B cell (primary cell): ENCODE measurements around the gene NPHP4.

Experiments used
- EZH2 ChIP-seq: IDR thresholded peaks from 2 replicates; pipeline ENCODE4 v1.6.1; 2012; ENCODE audit warnings: borderline replicate concordance, low read depth, mild to moderate bottlenecking, moderate library complexity, low read length; ENCODE audit not compliant: insufficient read depth, poor library complexity, severe bottlenecking
- TF ChIP-seq, protein P1 (sequence below): fragments of 200-600 bp; IDR thresholded peaks from one replicate; pipeline ENCODE4 v1.8.0; 2022; ENCODE audit warnings: antibody characterized with exemption, mild to moderate bottlenecking

DNA sequence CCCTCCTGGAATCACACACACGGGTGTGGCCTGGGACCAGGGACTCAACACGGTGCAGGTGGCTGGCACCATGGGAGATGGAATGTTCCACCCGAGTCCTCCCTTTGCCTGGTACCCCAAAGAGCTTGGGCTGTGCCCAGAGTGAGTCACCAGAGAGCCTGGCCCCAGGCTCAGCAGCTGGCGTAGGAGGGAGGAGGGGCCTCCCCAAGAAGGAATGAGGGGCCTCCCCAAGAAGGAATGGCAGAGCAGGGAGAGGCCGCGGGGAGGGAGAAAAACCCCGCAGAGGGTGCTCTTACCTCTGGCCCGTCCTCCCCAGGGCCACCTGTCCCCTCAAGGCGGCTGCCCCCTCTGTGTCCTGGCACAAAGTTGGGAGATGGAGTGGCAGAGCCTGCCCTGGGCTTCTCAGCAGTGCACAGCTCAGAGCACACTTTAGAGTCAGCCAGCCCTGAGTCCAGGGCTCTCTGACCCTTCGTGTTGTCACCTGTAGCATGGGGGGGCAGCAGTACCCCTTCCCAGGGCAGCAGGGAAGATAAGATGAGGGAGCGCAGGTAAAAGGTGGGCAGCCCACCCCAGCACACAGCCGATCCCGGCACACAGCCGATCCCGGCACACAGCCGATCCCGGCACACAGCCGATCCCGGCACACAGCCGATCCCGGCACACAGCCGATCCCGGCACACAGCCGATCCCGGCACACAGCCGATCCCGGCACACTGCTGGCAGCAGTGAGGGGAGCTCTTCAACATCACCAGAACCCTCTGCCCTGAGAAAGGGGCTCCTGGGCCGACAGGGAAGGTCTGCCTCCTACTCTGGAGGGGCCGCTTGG is 33.3 kb upstream of the NPHP4 start:
- TF ChIP-seq, protein P1, sequence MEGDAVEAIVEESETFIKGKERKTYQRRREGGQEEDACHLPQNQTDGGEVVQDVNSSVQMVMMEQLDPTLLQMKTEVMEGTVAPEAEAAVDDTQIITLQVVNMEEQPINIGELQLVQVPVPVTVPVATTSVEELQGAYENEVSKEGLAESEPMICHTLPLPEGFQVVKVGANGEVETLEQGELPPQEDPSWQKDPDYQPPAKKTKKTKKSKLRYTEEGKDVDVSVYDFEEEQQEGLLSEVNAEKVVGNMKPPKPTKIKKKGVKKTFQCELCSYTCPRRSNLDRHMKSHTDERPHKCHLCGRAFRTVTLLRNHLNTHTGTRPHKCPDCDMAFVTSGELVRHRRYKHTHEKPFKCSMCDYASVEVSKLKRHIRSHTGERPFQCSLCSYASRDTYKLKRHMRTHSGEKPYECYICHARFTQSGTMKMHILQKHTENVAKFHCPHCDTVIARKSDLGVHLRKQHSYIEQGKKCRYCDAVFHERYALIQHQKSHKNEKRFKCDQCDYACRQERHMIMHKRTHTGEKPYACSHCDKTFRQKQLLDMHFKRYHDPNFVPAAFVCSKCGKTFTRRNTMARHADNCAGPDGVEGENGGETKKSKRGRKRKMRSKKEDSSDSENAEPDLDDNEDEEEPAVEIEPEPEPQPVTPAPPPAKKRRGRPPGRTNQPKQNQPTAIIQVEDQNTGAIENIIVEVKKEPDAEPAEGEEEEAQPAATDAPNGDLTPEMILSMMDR, result no peak
- no peak for TF ChIP-seq EZH2
